NCI-H748 (cell line): ENCODE data around the gene ZNF714.

ENCODE experiments used
- DNase-seq: peaks from one replicate; lab custom pipeline; 2025; ENCODE audit not compliant: unreplicated experiment; lab: John Stamatoyannopoulos, UW

The ZNF714 gene

GRCh38 chr19:21082011-21082975, at the start of gene ZNF714:
TSS of gene ZNF714 (plus strand) at chr19:21082203. CDS start at chr19:21098269, 16,066 bp downstream.
- DNase-seq, result peak; percentile 95

DNA sequence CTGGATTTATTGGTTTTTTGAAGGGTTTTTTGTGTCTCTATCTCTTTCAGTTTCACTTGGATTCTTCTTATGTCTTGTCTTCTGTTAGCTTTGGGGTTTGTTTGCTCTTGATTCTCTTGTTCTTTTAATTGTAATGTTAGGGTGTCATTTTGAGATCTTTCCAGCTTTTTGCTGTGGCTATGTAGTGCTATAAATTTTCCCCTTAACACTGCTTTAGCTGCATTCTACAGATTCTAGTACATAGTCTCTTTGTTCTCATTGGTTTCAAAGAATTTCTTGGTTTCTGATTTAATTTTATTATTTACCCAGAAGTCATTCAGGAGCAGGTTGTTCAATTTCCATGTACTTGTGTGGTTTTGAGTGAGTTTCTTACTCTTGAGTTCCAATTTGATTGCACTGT, 37.0 kb upstream of the ZNF714 start:
- DNase-seq, result no peak

DNA sequence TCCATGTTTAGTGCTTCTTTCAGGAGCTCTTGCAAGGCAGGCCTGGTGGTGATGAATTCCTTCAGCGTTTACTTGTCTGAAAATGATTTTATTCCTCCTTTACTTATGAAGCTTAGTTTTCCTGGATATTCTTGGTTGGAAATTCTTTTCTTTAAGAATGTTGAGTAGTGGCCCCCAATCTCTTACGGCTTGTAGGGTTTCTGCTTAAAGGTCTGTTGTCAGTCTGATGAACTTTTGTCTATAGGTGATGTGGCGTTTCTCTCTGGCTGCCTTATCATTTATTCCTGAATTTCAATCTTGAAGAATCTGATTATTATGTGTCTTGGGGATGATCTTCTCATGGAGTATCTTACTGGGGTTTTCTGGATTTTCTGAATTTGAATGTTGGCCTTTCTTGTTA, 35.5 kb upstream of the ZNF714 start:
- DNase-seq, result no peak

- DNase-seq, result no peak
Measured at GRCh38 chr19:21047716-21048115, 34.3 kb upstream of the ZNF714 start.

DNA sequence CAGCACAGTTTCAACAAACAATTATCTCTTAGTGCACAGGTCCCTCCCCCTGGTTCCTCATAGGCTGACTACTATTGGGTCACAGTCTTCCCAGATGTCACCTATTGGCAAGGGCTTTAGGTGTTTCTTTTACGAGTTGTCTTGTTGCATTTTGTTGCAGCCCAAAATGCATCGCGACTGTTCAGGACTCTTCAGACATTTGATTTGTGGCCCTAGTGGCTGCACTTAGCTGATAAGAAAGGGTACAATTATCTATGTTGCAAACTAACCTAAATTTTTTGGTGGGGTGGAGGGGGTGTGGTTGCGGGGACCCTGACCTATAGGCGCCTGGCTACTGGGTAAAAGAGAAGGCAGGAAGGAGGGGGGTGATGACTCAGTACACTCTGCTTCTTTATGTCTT, 29.1 kb upstream of the ZNF714 start:
- DNase-seq, result no peak

DNA sequence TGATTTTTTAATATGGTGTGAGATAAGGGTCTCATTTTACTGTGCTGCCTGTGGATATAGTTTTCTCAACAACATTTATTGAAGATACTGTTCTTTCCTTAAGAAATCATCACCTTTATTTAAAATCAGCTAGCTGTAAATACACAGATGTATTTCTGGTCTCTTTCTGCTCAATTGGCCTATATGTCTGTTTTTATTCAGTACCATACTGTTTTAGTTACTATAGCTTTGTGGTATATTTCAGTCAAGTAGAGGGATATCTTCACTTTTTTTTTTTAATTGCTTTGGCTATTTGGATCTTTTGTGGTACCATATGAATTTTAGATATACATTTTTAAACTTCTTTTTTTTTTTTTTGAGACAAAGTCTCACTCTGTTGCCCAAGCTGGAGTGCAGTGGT, 16.7 kb upstream of the ZNF714 start:
- DNase-seq, result no peak

DNA sequence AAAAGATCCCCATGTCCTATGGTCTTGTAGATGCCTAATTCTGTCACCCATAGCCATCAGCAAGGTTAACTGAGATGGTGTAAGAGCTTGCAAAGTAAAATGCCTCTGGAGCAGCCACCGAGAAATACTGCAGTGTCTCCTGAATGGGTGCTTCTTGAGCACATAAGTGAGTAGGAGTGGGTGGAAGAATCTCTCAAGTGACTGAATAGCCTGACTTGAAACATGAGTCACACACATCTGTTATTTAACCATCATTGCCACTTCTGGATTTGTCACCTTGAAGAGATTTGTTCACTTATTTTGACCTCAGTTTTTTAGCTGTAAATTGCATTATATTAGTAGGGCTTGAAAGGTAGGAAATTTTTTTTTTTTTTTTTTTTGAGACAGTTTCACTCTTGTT, 2.3 kb downstream of the ZNF714 start:
- DNase-seq, result no peak

- no peak for DNase-seq
Measured at GRCh38 chr19:21087871-21088270, 5.9 kb downstream of the ZNF714 start.

DNA sequence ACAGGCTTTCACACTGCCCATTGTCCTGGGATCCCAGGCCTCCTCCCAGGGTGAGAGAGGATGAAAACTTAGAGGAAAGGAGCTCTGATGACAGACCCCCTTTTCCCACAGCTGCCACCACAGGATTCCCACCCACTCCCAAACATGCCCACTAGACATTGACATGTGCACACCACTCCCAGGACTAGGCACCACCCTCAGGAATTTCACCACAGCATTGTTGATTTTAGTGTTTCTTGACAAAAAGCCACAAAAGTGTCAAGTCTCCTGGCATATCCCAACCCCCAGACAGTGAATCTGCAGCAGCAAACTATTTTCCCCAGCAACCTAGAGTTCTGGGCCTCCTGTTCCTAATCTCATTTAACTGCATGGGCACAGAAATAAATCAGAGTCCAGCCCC, 10.1 kb downstream of the ZNF714 start:
- no peak for DNase-seq

DNA sequence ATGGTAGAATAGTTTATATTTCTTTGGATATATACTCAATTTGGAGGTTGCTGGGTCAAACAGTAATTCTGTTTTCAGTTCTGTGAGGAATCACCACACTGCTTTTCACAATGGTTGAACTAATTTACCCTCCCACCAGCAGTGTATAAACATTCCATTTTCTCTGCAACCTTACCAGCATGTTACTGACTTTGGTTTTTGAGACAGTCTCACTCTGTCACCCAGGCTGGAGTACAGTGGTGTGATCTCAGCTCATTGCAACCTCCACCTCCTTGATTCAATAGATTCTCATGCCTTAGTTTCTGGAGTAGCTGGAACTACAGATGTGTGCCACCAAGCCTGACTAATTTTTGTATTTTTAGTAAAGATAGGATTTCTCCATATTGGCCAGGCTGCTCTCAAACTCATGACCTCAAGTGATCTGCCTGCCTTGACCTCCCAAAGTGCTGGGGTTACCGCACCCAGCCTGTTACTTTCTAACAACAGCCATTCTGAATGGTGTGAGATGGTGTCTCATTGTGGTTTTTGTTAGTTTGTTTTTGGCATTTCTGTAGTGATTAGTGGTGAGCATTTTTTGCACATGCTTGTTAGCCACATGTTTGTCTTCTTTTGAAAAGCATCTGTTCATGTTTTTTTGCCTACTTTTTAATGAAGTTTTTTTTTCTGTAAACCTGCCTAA, 12.5 kb downstream of the ZNF714 start:
- no peak for DNase-seq

GRCh38 chr19:21098291-21098690, 16.3 kb downstream of the ZNF714 start:
- no peak for DNase-seq

GRCh38 chr19:21101521-21102242, 19.7 kb downstream of the ZNF714 start:
- no peak for DNase-seq

GRCh38 chr19:21109116-21109515, 27.1 kb downstream of the ZNF714 start:
- DNase-seq, result no peak

DNA sequence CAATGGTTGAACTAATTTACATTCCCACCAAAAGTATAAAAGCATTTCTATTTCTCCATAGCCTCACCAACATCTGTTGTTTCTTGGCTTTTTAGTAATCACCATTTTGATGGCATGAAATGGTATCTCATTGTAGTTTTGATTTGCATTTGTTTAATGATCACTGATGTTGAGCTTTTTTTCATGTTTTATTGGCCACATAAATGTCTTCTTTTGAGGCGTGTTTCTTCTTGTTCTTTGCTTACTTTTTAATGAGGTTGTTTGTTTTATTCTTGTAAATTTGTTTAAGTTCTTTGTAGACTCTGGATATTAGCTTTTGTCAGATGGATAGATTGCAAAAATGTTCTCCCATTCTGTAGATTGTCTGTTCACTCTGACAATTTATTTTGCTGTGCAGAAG, 28.2 kb downstream of the ZNF714 start:
- no peak for DNase-seq

DNA sequence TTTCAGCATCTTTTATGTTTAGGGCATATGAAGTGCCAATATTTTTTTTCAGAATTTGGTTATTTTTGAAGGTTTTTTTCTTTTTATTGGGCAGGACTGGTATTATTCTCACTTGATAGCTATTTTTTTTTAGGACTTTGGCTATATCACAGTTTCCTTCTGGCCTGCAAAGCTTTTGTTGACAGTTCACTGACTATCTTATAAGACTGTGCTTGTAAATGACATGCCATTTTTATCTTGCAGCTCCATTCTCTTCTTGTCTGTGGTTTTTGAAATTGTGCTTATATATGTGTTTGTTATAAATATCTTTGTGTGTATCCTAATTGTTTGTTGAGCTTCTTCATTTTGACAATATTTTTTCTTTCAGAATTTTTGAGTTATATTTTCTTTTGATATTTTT, 33.4 kb downstream of the ZNF714 start:
- DNase-seq, result no peak

- no peak for DNase-seq
Measured at GRCh38 chr19:21117041-21117907, 35.3 kb downstream of the ZNF714 start.

GRCh38 chr19:21126078-21126477, 44.1 kb downstream of the ZNF714 start:
- DNase-seq, result no peak

GRCh38 chr19:21127001-21127400, 45.0 kb downstream of the ZNF714 start:
- no peak for DNase-seq

- DNase-seq, result no peak
Measured at GRCh38 chr19:21127898-21128297, 45.9 kb downstream of the ZNF714 start.

- DNase-seq, result no peak
Measured at GRCh38 chr19:21128901-21129698, 47.1 kb downstream of the ZNF714 start.
